Effector memory CD8-positive, alpha-beta T cell (primary cell): ENCODE measurements around the gene PLA2G1B.
"Not testable (repeated sequence)": the region's sequence is repeated elsewhere in the genome, so short reads cannot be mapped to it uniquely, and the experiment has no call there.

Source experiments
- ATAC-seq: fragments of 150-1000 bp; cut with Tn5 transposase; replicated peaks from 2 replicates; pipeline ENCODE4 v1.10.0; 2021; ENCODE audit warnings: mild to moderate bottlenecking, moderate library complexity
- DNase-seq, 3 experiments: peaks; one replicate each; pipeline ENCODE4 v3.0.0; 2021
- H3K27ac Mint-ChIP-seq, 2 donors: one replicate each; pipeline ENCODE4 v1.8.0; 2022; ENCODE audit warnings: mild to moderate bottlenecking in 2 of 2, mixed read lengths in 2 of 2, moderate library complexity in 2 of 2
- H3K27me3 Mint-ChIP-seq, 2 donors: one replicate each; pipeline ENCODE4 v1.8.0; 2022; ENCODE audit warnings: mixed read lengths in 2 of 2
- H3K36me3 Mint-ChIP-seq: one replicate; pipeline ENCODE4 v1.8.0; 2022; ENCODE audit warnings: mild to moderate bottlenecking, moderate library complexity, mixed read lengths; ENCODE audit not compliant: insufficient read depth
- H3K4me1 Mint-ChIP-seq, 2 donors: one replicate each; pipeline ENCODE4 v1.8.0; 2022; ENCODE audit warnings: low read depth in 2 of 2, mixed read lengths in 2 of 2
- H3K4me3 Mint-ChIP-seq, 2 donors: one replicate each; pipeline ENCODE4 v1.8.0; 2022; ENCODE audit warnings: mild to moderate bottlenecking in 2 of 2, mixed read lengths in 2 of 2, moderate library complexity in 2 of 2
- H3K9me3 Mint-ChIP-seq, 2 donors: one replicate each; pipeline ENCODE4 v1.8.0; 2022; ENCODE audit warnings: mixed read lengths in 2 of 2

Gene PLA2G1B

DNA sequence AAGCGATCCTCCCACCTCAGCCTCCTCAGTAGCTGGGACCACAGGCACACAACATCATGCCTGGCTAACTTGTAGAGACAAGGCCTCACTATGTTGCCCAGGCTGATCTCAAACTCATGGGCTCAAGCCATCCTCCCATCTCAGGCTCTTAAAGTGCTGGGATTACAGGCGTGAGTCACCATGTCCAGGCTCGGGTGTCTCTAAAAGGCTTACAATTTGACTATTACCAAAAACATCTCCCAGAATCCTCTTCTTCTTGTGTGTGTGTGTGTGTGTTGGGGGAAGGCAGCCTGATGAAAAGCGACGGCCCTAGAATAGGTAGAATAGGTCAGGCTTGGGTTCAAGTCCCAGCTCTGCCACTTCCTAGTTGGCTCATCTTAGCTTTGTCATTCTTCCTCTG, 24.5 kb upstream of the PLA2G1B start:
- no peak overlapping the region for H3K27ac Mint-ChIP-seq
- no peaks in the 10 kb centered on the region for H3K4me1 Mint-ChIP-seq
- H3K9me3 Mint-ChIP-seq, result no peaks in the 10 kb centered on the region
- peaks cover 24 to 65% of the 10 kb centered on the region in 2 donors for H3K27me3 Mint-ChIP-seq
- H3K36me3 Mint-ChIP-seq, result no peaks in the 10 kb centered on the region
- ATAC-seq (no peak), DNase-seq (no peak)
- H3K4me3 Mint-ChIP-seq, result no peak overlapping the region

- Mint-ChIP-seq H3K27ac (no peak overlapping the region), H3K4me1 (no peaks in the 10 kb centered on the region), H3K4me3 (no peak overlapping the region), H3K9me3 (no peaks in the 10 kb centered on the region), H3K27me3 (peaks cover 23 to 71% of the 10 kb centered on the region in 2 donors), H3K36me3 (no peaks in the 10 kb centered on the region)
- DNase-seq (no peak), ATAC-seq (no peak)
Observed at GRCh38 chr12:120350576-120351350, 23.2 kb upstream of the PLA2G1B start.

DNA sequence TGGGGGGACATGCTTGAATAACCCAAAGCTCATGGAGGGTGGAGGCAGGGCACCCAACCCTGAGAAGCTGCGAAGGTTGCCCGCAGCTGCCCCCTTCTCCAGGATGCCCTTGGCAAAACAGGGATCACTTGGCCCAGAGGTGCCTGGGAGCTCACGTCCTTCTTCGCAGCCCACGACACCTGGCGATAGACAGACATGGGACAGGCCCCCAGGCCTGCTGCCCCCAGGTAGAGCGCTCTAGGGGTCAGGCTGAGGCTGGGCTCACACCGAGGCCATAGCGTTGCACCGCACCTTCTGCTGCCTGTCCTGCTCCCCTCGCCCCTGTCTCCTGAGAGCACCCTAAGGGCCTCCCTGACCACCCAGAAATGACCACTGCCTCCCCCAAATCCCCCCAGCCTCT, 20.2 kb upstream of the PLA2G1B start:
- H3K9me3 Mint-ChIP-seq, result no peaks in the 10 kb centered on the region
- H3K36me3 Mint-ChIP-seq, result no peaks in the 10 kb centered on the region
- DNase-seq (no peak), ATAC-seq (no peak)
- H3K27ac Mint-ChIP-seq, result no peak overlapping the region
- no peaks in the 10 kb centered on the region for H3K4me1 Mint-ChIP-seq
- H3K4me3 Mint-ChIP-seq, result no peak overlapping the region
- peaks cover 18 to 62% of the 10 kb centered on the region in 2 donors for H3K27me3 Mint-ChIP-seq

DNA sequence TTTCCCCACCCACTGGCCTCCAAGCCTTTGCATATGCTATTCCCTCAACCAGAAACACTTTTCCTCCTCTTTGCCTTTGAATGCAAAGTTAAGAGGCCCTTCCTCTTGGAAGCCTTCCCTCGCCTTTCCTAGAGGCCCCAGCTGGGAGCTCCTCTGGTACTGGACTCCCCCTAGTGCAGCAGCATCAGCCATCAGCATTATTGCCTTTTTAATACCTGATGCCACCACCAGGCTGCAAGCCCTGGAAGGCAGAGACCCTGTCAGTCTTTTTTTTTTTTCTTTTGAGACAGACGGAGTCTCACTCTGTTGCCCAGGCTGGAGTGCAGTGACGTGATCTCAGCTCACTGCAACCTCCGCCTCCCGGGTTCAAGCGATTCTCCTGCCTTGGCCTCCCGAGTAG, 19.1 kb upstream of the PLA2G1B start:
- Mint-ChIP-seq H3K27ac (no peak overlapping the region), H3K9me3 (no peaks in the 10 kb centered on the region), H3K4me3 (no peak overlapping the region), H3K4me1 (no peaks in the 10 kb centered on the region), H3K27me3 (peaks cover 18 to 53% of the 10 kb centered on the region in 2 donors), H3K36me3 (no peaks in the 10 kb centered on the region)
- no peak for DNase-seq
- no peak for ATAC-seq

- H3K36me3 Mint-ChIP-seq, result no peaks in the 10 kb centered on the region
- H3K4me1 Mint-ChIP-seq, result no peaks in the 10 kb centered on the region
- no peak overlapping the region for H3K27ac Mint-ChIP-seq
- peaks cover 24 to 53% of the 10 kb centered on the region in 2 donors for H3K27me3 Mint-ChIP-seq
- no peaks in the 10 kb centered on the region for H3K9me3 Mint-ChIP-seq
- ATAC-seq (no peak), DNase-seq (no peak)
- H3K4me3 Mint-ChIP-seq, result no peak overlapping the region
Observed at GRCh38 chr12:120346031-120346430, 18.5 kb upstream of the PLA2G1B start.

- DNase-seq, result no peak
- Mint-ChIP-seq H3K9me3 (no peaks in the 10 kb centered on the region), H3K4me1 (no peaks in the 10 kb centered on the region), H3K36me3 (no peaks in the 10 kb centered on the region), H3K27ac (no peak overlapping the region), H3K4me3 (no peak overlapping the region), H3K27me3 (peaks cover 22 to 40% of the 10 kb centered on the region in 2 donors)
- no peak for ATAC-seq
Observed at GRCh38 chr12:120343692-120344091, 16.1 kb upstream of the PLA2G1B start.

- Mint-ChIP-seq H3K4me1 (no peaks in the 10 kb centered on the region), H3K9me3 (peaks cover under 1% of the 10 kb centered on the region in 2 donors), H3K36me3 (no peaks in the 10 kb centered on the region), H3K27me3 (peaks cover 19 to 37% of the 10 kb centered on the region in 2 donors), H3K27ac (no peak overlapping the region), H3K4me3 (no peak overlapping the region)
- ATAC-seq, result no peak
- no peak for DNase-seq
Observed at GRCh38 chr12:120343039-120343537, 15.5 kb upstream of the PLA2G1B start.

- H3K9me3 Mint-ChIP-seq, result peaks cover 7% of the 10 kb centered on the region in 2 donors
- H3K4me1 Mint-ChIP-seq, result no peaks in the 10 kb centered on the region
- no peak overlapping the region for H3K27ac Mint-ChIP-seq
- DNase-seq (no peak), ATAC-seq (no peak)
- no peak overlapping the region for H3K4me3 Mint-ChIP-seq
- H3K36me3 Mint-ChIP-seq, result no peaks in the 10 kb centered on the region
- H3K27me3 Mint-ChIP-seq, result peaks cover 16 to 37% of the 10 kb centered on the region in 2 donors
Observed at GRCh38 chr12:120342175-120343038, 14.8 kb upstream of the PLA2G1B start.

DNA sequence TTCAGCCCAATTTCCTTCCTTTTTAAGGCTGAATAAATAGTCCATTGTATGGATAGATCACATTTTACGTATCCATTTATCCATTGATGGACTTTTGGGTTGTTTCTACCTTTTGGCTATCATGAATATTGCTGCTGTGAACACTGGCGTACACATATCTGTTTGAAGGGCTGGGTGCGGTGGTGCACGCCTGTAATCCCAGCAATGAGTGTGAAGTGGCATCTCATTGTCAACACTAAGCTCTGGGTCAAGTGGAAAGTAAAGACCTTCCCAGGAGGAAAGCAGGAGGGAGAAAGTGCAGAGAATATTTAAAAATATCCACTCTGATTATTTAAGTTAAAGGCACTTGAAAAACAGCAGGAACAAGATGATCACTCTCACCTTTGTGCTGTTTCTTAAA, 11.7 kb upstream of the PLA2G1B start:
- ATAC-seq (no peak), DNase-seq (no peak)
- Mint-ChIP-seq H3K9me3 (peaks cover 11 to 18% of the 10 kb centered on the region in 2 donors), H3K4me3 (no peak overlapping the region), H3K36me3 (no peaks in the 10 kb centered on the region), H3K27ac (no peak overlapping the region), H3K4me1 (no peaks in the 10 kb centered on the region), H3K27me3 (peaks cover 13 to 20% of the 10 kb centered on the region in 2 donors)

DNA sequence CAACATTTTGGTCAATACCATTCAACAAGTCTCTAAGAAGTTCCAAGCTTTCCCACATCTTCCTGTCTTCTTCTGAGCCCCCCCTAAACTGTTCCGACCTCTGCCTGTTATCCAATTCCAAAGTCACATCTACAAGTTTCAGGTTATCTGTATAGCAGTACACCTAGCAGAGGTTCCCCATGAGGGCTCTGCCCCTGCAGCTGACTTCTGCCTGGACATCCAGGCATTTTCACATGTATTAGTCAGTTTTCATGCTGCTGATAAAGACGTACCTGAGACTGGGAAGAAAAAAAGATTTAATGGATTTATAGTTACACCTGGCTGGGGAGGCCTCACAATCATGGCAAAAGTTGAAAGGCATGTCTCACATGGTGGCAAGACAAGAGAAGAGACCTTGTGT, 10.2 kb upstream of the PLA2G1B start:
- Mint-ChIP-seq H3K4me1 (no peaks in the 10 kb centered on the region), H3K4me3 (no peak overlapping the region), H3K9me3 (peaks cover 11 to 18% of the 10 kb centered on the region in 2 donors), H3K27ac (no peak overlapping the region), H3K36me3 (no peaks in the 10 kb centered on the region), H3K27me3 (peaks cover 13 to 26% of the 10 kb centered on the region in 2 donors)
- no peak for DNase-seq
- no peak for ATAC-seq

DNA sequence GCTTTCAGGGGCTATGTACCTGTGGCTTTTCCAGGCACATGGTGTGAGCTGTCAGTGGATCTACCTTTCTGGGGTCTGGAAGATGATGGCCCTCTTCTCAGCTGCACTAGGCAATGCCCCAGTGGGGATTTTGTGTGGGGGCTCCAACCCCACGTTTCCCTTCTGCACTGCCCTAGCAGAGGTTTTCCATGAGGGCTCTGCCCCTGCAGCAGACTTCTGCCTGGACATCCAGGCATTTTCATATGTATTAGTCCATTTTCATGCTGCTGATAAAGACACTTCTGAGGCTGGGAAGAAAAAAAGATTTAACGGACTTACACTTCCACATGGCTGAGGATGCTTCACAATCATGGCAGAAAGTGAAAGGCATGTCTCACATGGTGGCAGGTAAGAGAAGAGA, 8.8 kb upstream of the PLA2G1B start:
- not testable (repeated sequence) for DNase-seq, H3K4me1 Mint-ChIP-seq, ATAC-seq, H3K27ac Mint-ChIP-seq, H3K36me3 Mint-ChIP-seq, H3K4me3 Mint-ChIP-seq
- peaks cover 10 to 26% of the 10 kb centered on the region in 2 donors for H3K27me3 Mint-ChIP-seq
- peaks cover 11 to 18% of the 10 kb centered on the region in 2 donors for H3K9me3 Mint-ChIP-seq

- peak in 2 of 3 experiments; percentile 11 to 19 for DNase-seq
- H3K27me3 Mint-ChIP-seq, result peaks cover 5 to 21% of the 10 kb centered on the region in 2 donors
- H3K36me3 Mint-ChIP-seq, H3K4me3 Mint-ChIP-seq, H3K27ac Mint-ChIP-seq, ATAC-seq, H3K4me1 Mint-ChIP-seq: not testable (repeated sequence)
- H3K9me3 Mint-ChIP-seq, result peaks cover 11 to 18% of the 10 kb centered on the region in 2 donors
Observed at GRCh38 chr12:120335447-120335846, 7.9 kb upstream of the PLA2G1B start.

DNA sequence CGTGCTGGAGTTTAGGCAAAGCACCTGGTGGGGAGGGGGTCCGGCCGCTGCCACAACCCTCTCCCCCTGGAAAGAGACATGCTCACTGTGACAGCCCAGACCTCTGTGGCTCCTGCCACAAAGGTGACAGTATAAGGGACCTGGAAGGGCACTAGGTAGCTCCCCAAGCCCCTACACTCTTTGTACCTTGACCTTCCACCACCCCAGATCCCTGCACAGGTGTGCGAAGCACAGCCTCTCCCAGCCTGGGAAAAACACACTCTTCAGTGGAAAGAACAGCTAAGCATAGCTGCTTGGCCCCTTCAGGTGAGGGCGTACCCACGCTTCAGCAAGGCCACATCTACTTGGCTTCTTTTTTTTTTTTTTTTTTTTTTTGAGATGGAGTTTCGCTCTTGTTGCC, 4.9 kb upstream of the PLA2G1B start:
- H3K36me3 Mint-ChIP-seq, result no peaks in the 10 kb centered on the region
- H3K9me3 Mint-ChIP-seq, result peaks cover 4 to 12% of the 10 kb centered on the region in 2 donors
- DNase-seq (no peak), ATAC-seq (no peak)
- H3K4me1 Mint-ChIP-seq, result no peaks in the 10 kb centered on the region
- no peak overlapping the region for H3K27ac Mint-ChIP-seq
- H3K27me3 Mint-ChIP-seq, result peaks cover 10 to 21% of the 10 kb centered on the region in 2 donors
- no peak overlapping the region for H3K4me3 Mint-ChIP-seq
